A549 treated with Mapracorat at 1 μM for 4 hours (cell line): ENCODE results near the gene PGRMC1. TPM values are rescaled to one million over a fixed set of nuclear protein-coding genes. Genes with fewer than 3 reads are reported as not detected.

Source experiments
- total RNA-seq: library from RNA; stranded (reverse); fragments of 200-300 nt; extraction: Qiagen RNA extraction; gene quantifications from 5 replicates; pipeline ENCODE4 v1.2.3, GENCODE V29; 2022

PGRMC1 gene
- 137 to 153 TPM (median 149 TPM) in 5 replicates for total RNA-seq

DNA sequence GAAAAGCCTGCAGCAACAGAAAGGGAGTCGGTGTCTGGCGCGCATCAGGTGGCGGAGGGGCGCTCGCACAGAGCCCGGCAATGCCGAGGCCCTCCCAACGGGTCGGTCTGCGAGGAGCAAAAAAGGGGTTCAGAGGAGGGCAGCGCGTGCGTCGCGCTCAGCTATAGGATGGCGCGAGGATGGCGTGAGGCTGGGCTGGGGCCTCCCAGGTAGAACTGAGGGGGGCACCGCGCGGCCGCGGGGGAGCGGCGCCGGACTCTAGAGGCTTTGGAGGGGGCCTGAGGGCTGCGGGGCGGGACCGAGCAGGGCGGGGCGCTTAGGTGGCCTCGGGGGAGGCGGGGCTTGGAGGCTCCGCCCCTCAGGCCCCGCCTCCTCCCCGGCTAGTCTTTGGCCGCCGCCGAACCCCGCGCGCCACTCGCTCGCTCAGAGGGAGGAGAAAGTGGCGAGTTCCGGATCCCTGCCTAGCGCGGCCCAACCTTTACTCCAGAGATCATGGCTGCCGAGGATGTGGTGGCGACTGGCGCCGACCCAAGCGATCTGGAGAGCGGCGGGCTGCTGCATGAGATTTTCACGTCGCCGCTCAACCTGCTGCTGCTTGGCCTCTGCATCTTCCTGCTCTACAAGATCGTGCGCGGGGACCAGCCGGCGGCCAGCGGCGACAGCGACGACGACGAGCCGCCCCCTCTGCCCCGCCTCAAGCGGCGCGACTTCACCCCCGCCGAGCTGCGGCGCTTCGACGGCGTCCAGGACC, at the start of gene PGRMC1:
Gene PGRMC1, plus strand, starts transcription at position 414 of the 751 bp plus-strand sequence. Its CDS starts 79 bp downstream, at position 493.

Other genes starting within 250 kb of the PGRMC1 start
- not detected in 5 replicates for gene CT47C1, start 163.3 kb upstream of the PGRMC1 start, total RNA-seq
- gene KIAA1210, start 108.5 kb upstream of the PGRMC1 start, total RNA-seq: not detected in 5 replicates
- gene SLC25A43, start 163.1 kb downstream of the PGRMC1 start, total RNA-seq: 25.8 to 32.0 TPM (median 30.4 TPM) in 5 replicates
- 722 to 776 TPM (median 767 TPM) in 5 replicates for gene SLC25A5, start 232.2 kb downstream of the PGRMC1 start, total RNA-seq